ENCODE data around the gene TRERF1.

DNA sequence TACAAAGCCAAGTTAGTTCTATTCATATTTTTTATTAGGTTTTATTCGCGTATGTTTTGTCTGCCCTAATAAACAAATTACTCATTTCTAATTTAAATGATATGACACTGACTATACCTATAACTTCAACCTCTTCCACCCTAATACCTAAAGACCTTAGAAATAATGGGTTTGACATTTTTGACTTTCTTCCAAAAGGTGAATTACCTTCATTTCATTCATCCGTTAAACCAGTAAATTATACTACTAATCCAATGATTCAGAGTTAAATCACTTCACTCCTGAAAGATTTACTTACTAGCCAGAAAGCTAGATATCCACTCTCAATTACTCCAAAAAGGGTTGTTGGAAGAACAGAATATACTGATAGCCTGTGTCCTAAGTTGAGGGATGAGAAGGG, 239.3 kb downstream of the TRERF1 start:
- TF ChIP-seq, protein P1, sequence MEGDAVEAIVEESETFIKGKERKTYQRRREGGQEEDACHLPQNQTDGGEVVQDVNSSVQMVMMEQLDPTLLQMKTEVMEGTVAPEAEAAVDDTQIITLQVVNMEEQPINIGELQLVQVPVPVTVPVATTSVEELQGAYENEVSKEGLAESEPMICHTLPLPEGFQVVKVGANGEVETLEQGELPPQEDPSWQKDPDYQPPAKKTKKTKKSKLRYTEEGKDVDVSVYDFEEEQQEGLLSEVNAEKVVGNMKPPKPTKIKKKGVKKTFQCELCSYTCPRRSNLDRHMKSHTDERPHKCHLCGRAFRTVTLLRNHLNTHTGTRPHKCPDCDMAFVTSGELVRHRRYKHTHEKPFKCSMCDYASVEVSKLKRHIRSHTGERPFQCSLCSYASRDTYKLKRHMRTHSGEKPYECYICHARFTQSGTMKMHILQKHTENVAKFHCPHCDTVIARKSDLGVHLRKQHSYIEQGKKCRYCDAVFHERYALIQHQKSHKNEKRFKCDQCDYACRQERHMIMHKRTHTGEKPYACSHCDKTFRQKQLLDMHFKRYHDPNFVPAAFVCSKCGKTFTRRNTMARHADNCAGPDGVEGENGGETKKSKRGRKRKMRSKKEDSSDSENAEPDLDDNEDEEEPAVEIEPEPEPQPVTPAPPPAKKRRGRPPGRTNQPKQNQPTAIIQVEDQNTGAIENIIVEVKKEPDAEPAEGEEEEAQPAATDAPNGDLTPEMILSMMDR (optimal IDR thresholded peaks at IDR 0.05 in 1 of 3, IDR thresholded peaks at IDR 0.05 in 1 of 3, conservative IDR thresholded peaks at IDR 0.05 in 1 of 3; ENCODE audit: extremely low read depth in 1 of 3, insufficient read depth in 2 of 3, low read length in 3 of 3): no peak
- TF ChIP-seq EZH2 (IDR thresholded peaks at IDR 0.05; ENCODE audit: low read length): no peak

Measured in keratinocyte (primary cell).